Measurements from ENCODE around the gene MMP15. TPM values are rescaled to one million over a fixed set of nuclear protein-coding genes. Genes with fewer than 3 reads are reported as not detected.

Gene MMP15
- total and polyA plus RNA-seq, 2 of the 13 experiments (the other 11 are each of a cell fraction or from before 2014, with no cell fraction given): 35.2 to 44.9 TPM

GRCh38 chr16:58000706-58001676 is 24.6 kb upstream of the MMP15 start, which contains the start of gene USB1 (continued):
- no peak for TF ChIP-seq ZBTB40 (IDR thresholded peaks at IDR 0.05)
- TF ChIP-seq ZBTB40 (CRISPR knock-in tag; IDR thresholded peaks at IDR 0.05): no peak
- peak; percentile 33; the same call in 1 of the 2 replicates for TF ChIP-seq SOX5 (CRISPR knock-in tag; IDR thresholded peaks at IDR 0.05; ENCODE audit: borderline replicate concordance)
- 0 out of 2 replicates have a peak, but pooled peaks have one; percentile 33 for TF ChIP-seq ZBTB43 (CRISPR knock-in tag; conservative IDR thresholded peaks at IDR 0.05)
- peak; percentile 72 for TF ChIP-seq CTCF (CRISPR knock-in tag; IDR thresholded peaks at IDR 0.05)
- no peak for TF ChIP-seq CHD2 (IDR thresholded peaks at IDR 0.05; ENCODE audit: low read depth, low read length)
- TF ChIP-seq ZNF431 (CRISPR knock-in tag; IDR thresholded peaks at IDR 0.05; ENCODE audit: borderline replicate concordance, low read depth): no peak
- TF ChIP-seq ZNF891 (CRISPR knock-in tag; IDR thresholded peaks at IDR 0.05): peak; percentile 97
- no peak for TF ChIP-seq ETS1 (CRISPR knock-in tag; IDR thresholded peaks at IDR 0.05)
- no peak; the same call in 1 of the 2 replicates for TF ChIP-seq HES4 (CRISPR knock-in tag; IDR thresholded peaks at IDR 0.05; ENCODE audit: borderline replicate concordance)
- no peak for TF ChIP-seq ZNF30 (CRISPR knock-in tag; IDR thresholded peaks at IDR 0.05)
- 0 out of 2 replicates have a peak, but pooled peaks have one; percentile 0 for TF ChIP-seq ZNF260 (CRISPR knock-in tag; IDR thresholded peaks at IDR 0.05; ENCODE audit: borderline replicate concordance, low read depth)
- no peak for TF ChIP-seq SRSF4 (IDR thresholded peaks at IDR 0.05; ENCODE audit: low read depth, low read length, poor library complexity, severe bottlenecking)

Data from HepG2 (cell line).